Left lung (tissue), 10 donors: ENCODE measurements around the gene PDE4B. TPM values are rescaled to one million over a fixed set of nuclear protein-coding genes. Genes with fewer than 3 reads are reported as not detected.
A peak's percentile ranks its signal among the peaks of the same experiment; 100 is the strongest.

ENCODE experiments used
- ATAC-seq: fragments of 200-7000 bp; cut with Tn5 transposase; one replicate; pipeline ENCODE4 v1.9.1; 2020; ENCODE audit warnings: moderate library complexity
- DNase-seq, 4 donors: peaks; one replicate each; pipeline ENCODE4 v3.0.0-alpha.2; 2013 to 2020
- H3K27ac ChIP-seq, 2 donors: fragments of 200-600 bp; sonication (generic) in 1 of 2; one replicate each; pipeline versions ENCODE4 v1.5.0 to v1.8.0; 2020 to 2021
- H3K27me3 ChIP-seq, 2 donors: fragments of 200-600 bp; sonication (generic) in 1 of 2; one replicate each; pipeline versions ENCODE4 v1.5.0 to v1.8.0; 2020 to 2021
- H3K36me3 ChIP-seq, 2 donors: fragments of 200-600 bp; sonication (generic) in 1 of 2; one replicate each; pipeline versions ENCODE4 v1.5.0 to v1.8.0; 2020 to 2021
- H3K4me1 ChIP-seq, 2 donors: fragments of 200-600 bp; one replicate each; pipeline ENCODE4 v1.8.0; 2021
- H3K4me3 ChIP-seq, 2 donors: fragments of 200-600 bp; sonication (generic) in 1 of 2; one replicate each; pipeline versions ENCODE4 v1.5.0 to v1.8.0; 2020 to 2021; ENCODE audit warnings: mild to moderate bottlenecking in 1 of 2
- H3K9me3 ChIP-seq, 2 donors: fragments of 200-600 bp; sonication (generic) in 1 of 2; one replicate each; pipeline versions ENCODE4 v1.5.0 to v1.8.0; 2020 to 2021
- CTCF ChIP-seq, 2 donors: fragments of 200-600 bp; sonication (generic) in 1 of 2; IDR thresholded peaks; one replicate each; pipeline versions ENCODE4 v1.5.0 to v1.8.0; 2021; ENCODE audit warnings: antibody characterized with exemption in 2 of 2
- intact Hi-C, 2 donors: fragments of 100-400 bp; cut with DNase I; formaldehyde crosslinking; loops; one replicate each; pipeline versions ENCODE4 v1.11.2 to v1.14.2; 2022
- polyA plus RNA-seq, 6 donors: library from polyadenylated mRNA; unstranded; fragments of 120-200 nt; gene quantifications; one replicate each; pipeline ENCODE4 v1.2.1, GENCODE V29; 2013; ENCODE audit not compliant: insufficient read length in 6 of 6
- total RNA-seq, 2 donors: library from RNA; stranded (reverse); fragmentation: NEBNext Ultra II Directional; extraction: Animal tissue kit (Norgen Biotek cat#: 25700); gene quantifications; one replicate each; pipeline ENCODE4 v1.2.1, GENCODE V29; 2021
- donor health status: DM: no; HTN: yes; CAD: no.
- donor health status: DM: no; HTN: no; CAD: no.

PDE4B gene
- total and polyA plus RNA-seq, 8 donors: 8.6 to 50.7 (median 19.2) TPM

GRCh38 chr1:65818966-65819365 is 26.3 kb downstream of the PDE4B start:
- DNase-seq: no peak
- H3K27ac ChIP-seq: no peak overlapping the region
- intact Hi-C loops: no loop called here
- H3K36me3 ChIP-seq: no peaks in the 10 kb centered on the region
- no peak for TF ChIP-seq CTCF (IDR thresholded peaks at IDR 0.05)
- H3K4me1 ChIP-seq: peaks cover 0 to 7% of the 10 kb centered on the region in 2 donors
- no peak for ATAC-seq
- H3K27me3 ChIP-seq: no peaks in the 10 kb centered on the region
- H3K9me3 ChIP-seq: no peaks in the 10 kb centered on the region
- no peak overlapping the region for H3K4me3 ChIP-seq

DNA sequence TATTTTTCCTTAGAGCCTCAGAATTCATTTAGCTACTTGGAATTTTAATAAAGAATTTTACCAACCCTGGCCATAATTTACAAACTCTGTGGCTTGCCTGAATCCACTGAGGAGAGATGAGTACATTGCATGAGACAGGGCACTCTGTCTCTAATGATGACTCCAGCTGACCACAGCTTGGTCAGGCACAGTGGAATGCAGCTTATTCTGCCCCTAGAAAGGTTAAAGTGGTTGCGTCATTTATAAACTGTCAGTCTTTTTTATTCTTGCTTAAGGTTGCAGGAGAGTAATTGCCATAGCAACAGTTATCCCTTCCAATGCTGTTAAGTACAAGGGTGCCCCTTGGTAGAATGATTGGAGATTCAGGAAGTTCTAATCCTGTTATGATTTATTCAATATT is 28.3 kb downstream of the PDE4B start:
- DNase-seq: no peak
- peak; percentile 62 for ATAC-seq
- intact Hi-C loops: no loop called here
- no peaks in the 10 kb centered on the region for H3K9me3 ChIP-seq
- no peak for TF ChIP-seq CTCF (IDR thresholded peaks at IDR 0.05)
- H3K27me3 ChIP-seq: no peaks in the 10 kb centered on the region
- H3K4me1 ChIP-seq: peaks cover 0 to 7% of the 10 kb centered on the region in 2 donors
- no peaks in the 10 kb centered on the region for H3K36me3 ChIP-seq
- H3K27ac ChIP-seq: peak overlapping the region in 1 of 2 donors; percentile 51
- no peak overlapping the region for H3K4me3 ChIP-seq

DNA sequence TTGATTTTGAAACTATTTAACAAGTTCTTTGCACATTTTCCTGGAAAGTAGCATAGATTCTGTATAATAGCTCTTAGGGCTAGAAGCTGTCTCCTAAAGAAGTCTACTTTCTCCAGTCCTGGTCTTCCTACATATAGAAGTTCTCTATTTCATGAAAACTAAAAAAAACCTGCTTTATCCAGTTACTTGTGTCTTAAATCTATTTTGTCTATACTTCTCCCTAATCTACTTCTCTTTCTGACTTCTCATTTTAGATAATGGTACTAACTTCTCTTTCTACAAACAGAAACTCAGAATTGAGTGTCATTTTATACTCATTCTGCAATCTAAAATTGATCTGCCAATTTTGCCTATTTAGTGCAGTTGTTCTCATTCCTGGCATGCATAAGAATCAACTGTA is 28.7 kb downstream of the PDE4B start:
- no peak for DNase-seq
- intact Hi-C loops: no loop called here
- no peak for TF ChIP-seq CTCF (IDR thresholded peaks at IDR 0.05)
- peak overlapping the region in 1 of 2 donors; percentile 51 for H3K27ac ChIP-seq
- no peaks in the 10 kb centered on the region for H3K27me3 ChIP-seq
- H3K4me1 ChIP-seq: peaks cover 0 to 7% of the 10 kb centered on the region in 2 donors
- ATAC-seq: peak; percentile 39
- no peaks in the 10 kb centered on the region for H3K9me3 ChIP-seq
- H3K36me3 ChIP-seq: no peaks in the 10 kb centered on the region
- no peak overlapping the region for H3K4me3 ChIP-seq

- no peak for ATAC-seq
- H3K36me3 ChIP-seq: no peaks in the 10 kb centered on the region
- intact Hi-C loops: no loop called here
- TF ChIP-seq CTCF (IDR thresholded peaks at IDR 0.05): no peak
- peaks cover 0 to 7% of the 10 kb centered on the region in 2 donors for H3K4me1 ChIP-seq
- no peak overlapping the region for H3K27ac ChIP-seq
- DNase-seq: no peak
- H3K4me3 ChIP-seq: no peak overlapping the region
- no peaks in the 10 kb centered on the region for H3K9me3 ChIP-seq
- no peaks in the 10 kb centered on the region for H3K27me3 ChIP-seq
These were observed 31.4 kb downstream of the PDE4B start for GRCh38 chr1:65824103-65824502.

- no peak overlapping the region for H3K27ac ChIP-seq
- H3K4me1 ChIP-seq: peaks cover 0 to 7% of the 10 kb centered on the region in 2 donors
- no peak for TF ChIP-seq CTCF (IDR thresholded peaks at IDR 0.05)
- no peaks in the 10 kb centered on the region for H3K36me3 ChIP-seq
- no peak for DNase-seq
- intact Hi-C loops: no loop called here
- no peaks in the 10 kb centered on the region for H3K27me3 ChIP-seq
- ATAC-seq: no peak
- H3K4me3 ChIP-seq: no peak overlapping the region
- H3K9me3 ChIP-seq: no peaks in the 10 kb centered on the region
These were observed 33.0 kb downstream of the PDE4B start for GRCh38 chr1:65825741-65826140.
